HepG2 (cell line): ENCODE measurements around the gene CYTH2. TPM values are rescaled to one million over a fixed set of nuclear protein-coding genes. Genes with fewer than 3 reads are reported as not detected.

Source experiments
- AKAP8 ChIP-seq: sonication (generic); formaldehyde crosslinking; IDR thresholded peaks from 2 replicates; pipeline ENCODE4 v1.5.1; 2020; ENCODE audit warnings: mild to moderate bottlenecking, missing genetic modification reagents
- AKNA ChIP-seq: sonication (generic); formaldehyde crosslinking; IDR thresholded peaks from 2 replicates; pipeline ENCODE4 v1.4.0; 2020; ENCODE audit warnings: missing genetic modification reagents, borderline replicate concordance
- CENPT ChIP-seq: sonication (generic); formaldehyde crosslinking; IDR thresholded peaks from 2 replicates; pipeline ENCODE4 v1.8.0; 2022; ENCODE audit warnings: low read depth, mild to moderate bottlenecking, moderate library complexity, missing genetic modification reagents
- FLYWCH1 ChIP-seq: sonication (generic); formaldehyde crosslinking; IDR thresholded peaks from 2 replicates; pipeline ENCODE4 v1.8.1; 2023; ENCODE audit warnings: mild to moderate bottlenecking, missing genetic modification reagents
- HMGXB4 ChIP-seq, 2 experiments: sonication (generic) in 1 of 2; formaldehyde crosslinking in 1 of 2; IDR thresholded peaks; 2 replicates each; pipeline versions ENCODE4 v1.4.0 to v1.6.1; 2018 to 2020; ENCODE audit warnings: missing genetic modification reagents in 2 of 2, borderline replicate concordance in 1 of 2, low read depth in 1 of 2, mild to moderate bottlenecking in 1 of 2, missing biosample characterization in 1 of 2
- RAD51 ChIP-seq: fragments of 450-650 bp; IDR thresholded peaks from 2 replicates; pipeline ENCODE4 v1.6.1; 2016; ENCODE audit warnings: borderline replicate concordance
- RBFOX2 ChIP-seq: fragments of 200-400 bp; formaldehyde crosslinking; IDR thresholded peaks from 2 replicates; pipeline ENCODE4 v1.6.1; 2017; ENCODE audit warnings: low read depth, mild to moderate bottlenecking, low read length
- SRF ChIP-seq: IDR thresholded peaks from 2 replicates; pipeline ENCODE4 v1.6.1; 2011; ENCODE audit warnings: mild to moderate bottlenecking, low read depth, low read length, moderate library complexity
- TFAP4 ChIP-seq: sonication (generic); IDR thresholded peaks from 2 replicates; pipeline ENCODE4 v1.6.1; 2016; ENCODE audit warnings: low read depth, borderline replicate concordance
- ZBTB49 ChIP-seq: sonication (generic); formaldehyde crosslinking; IDR thresholded peaks from 2 replicates; pipeline ENCODE4 v1.4.0; 2020; ENCODE audit warnings: missing genetic modification reagents, borderline replicate concordance
- ZNF441 ChIP-seq: sonication (generic); formaldehyde crosslinking; IDR thresholded peaks from 2 replicates; pipeline ENCODE4 v1.7.0; 2021; ENCODE audit warnings: missing genetic modification reagents, borderline replicate concordance
- ZNF513 ChIP-seq: sonication (generic); formaldehyde crosslinking; conservative IDR thresholded peaks from 2 replicates; pipeline ENCODE4 v1.5.0; 2020; ENCODE audit warnings: missing genetic modification reagents
- polyA plus RNA-seq, 8 experiments: library from polyadenylated mRNA; depleted of rRNA in 3 of 8; stranded (reverse) in 7 of 8; unstranded in 1 of 8; fragments of >200 nt; fragmentation: Illumina TruSeq in 4 of 8; extraction: Trizol in 4 of 8; gene quantifications; 2 replicates each; pipeline versions ENCODE4 v1.2.1 to v1.2.3, GENCODE V29; 2011 to 2016; ENCODE audit warnings: low read depth in 4 of 8, missing spikeins in 1 of 8, mixed read lengths in 1 of 8; ENCODE audit not compliant: insufficient read depth in 1 of 8
- total RNA-seq, 5 experiments: library from RNA; depleted of rRNA; stranded (reverse); fragments of >200 nt; fragmentation: Illumina TruSeq; extraction: Trizol; gene quantifications; 2 replicates each; pipeline ENCODE4 v1.2.3, GENCODE V29; 2016; ENCODE audit warnings: low read depth in 1 of 5

CYTH2 gene
- total and polyA plus RNA-seq, 2 of the 13 experiments (the other 11 are each of a cell fraction or from before 2014, with no cell fraction given): 16.5 to 39.3 TPM

- TF ChIP-seq ZBTB49 (CRISPR knock-in tag) (no peak), ZNF441 (CRISPR knock-in tag) (no peak), AKNA (no peak), ZNF513 (no peak), RAD51 (no peak), RBFOX2 (peak; percentile 66), AKAP8 (CRISPR knock-in tag) (no peak), HMGXB4 (CRISPR knock-in tag; IDR thresholded peaks at IDR 0.05; ENCODE audit: borderline replicate concordance in 1 of 2, low read depth in 1 of 2) (peak in 1 of 2 experiments; percentile 36; a peak in 1 of 4 replicates), TFAP4 (no peak), SRF (no peak), CENPT (CRISPR knock-in tag) (no peak), FLYWCH1 (CRISPR knock-in tag) (no peak)
Measured at GRCh38 chr19:48513289-48514122, 44.3 kb downstream of the CYTH2 start (continued).
